ENCODE data around the gene LSM11. TPM values are rescaled to one million over a fixed set of nuclear protein-coding genes. Genes with fewer than 3 reads are reported as not detected.
"Not testable (repeated sequence)": the region's sequence is repeated elsewhere in the genome, so short reads cannot be mapped to it uniquely, and the experiment has no call there.

The LSM11 gene
- total RNA-seq (1.5 TPM), polyA plus RNA-seq (1 to 10 TPM in 1 of 4 donors, under 1 TPM in 3; 0.22 to 1.6 (median 0.74) TPM)

- Histone ChIP-seq H3K4me1 (ENCODE audit: control insufficient read depth, insufficient read depth, low read length, poor library complexity, severe bottlenecking) (peaks cover 18% of the 10 kb centered on the region), H3K36me3 (ENCODE audit: control insufficient read depth, insufficient read depth, low read length) (peaks cover 6% of the 10 kb centered on the region), H3K9me3 (ENCODE audit: control insufficient read depth in 2 of 2, low read length in 2 of 2) (no peaks in the 10 kb centered on the region), H3K27me3 (ENCODE audit: control insufficient read depth, insufficient read depth, low read length) (no peaks in the 10 kb centered on the region), H3K27ac (ENCODE audit: insufficient read depth, low read length, poor library complexity, severe bottlenecking) (peak within 1 kb of the TSS; percentile 31), H3K4me3 (ENCODE audit: low read depth, low read length) (peak within 1 kb of the TSS; percentile 70)
- Mint-ChIP-seq H3K27ac (peak within 1 kb of the TSS; percentile 88 to 98 (median 95)), H3K4me3 (peak within 1 kb of the TSS; percentile 93 to 97 (median 94)), H3K9me3 (no peaks in the 10 kb centered on the region), H3K4me1 (peaks cover 14 to 53% (median 38%) of the 10 kb centered on the region in 4 donors), H3K27me3 (no peaks in the 10 kb centered on the region), H3K36me3 (peaks cover 7% of the 10 kb centered on the region)
- DNase-seq (peak; percentile 83 to 89 (median 88)), ATAC-seq (ENCODE audit: low read depth in 2 of 2) (peak; percentile 94 to 97)
These were observed at the start of gene LSM11 for GRCh38 chr5:157743163-157744050. Gene LSM11 (plus strand): TSS chr5:157743712. CDS start chr5:157743751, 39 bp downstream.

GRCh38 chr5:157693816-157694215 lies 49.7 kb upstream of the LSM11 start:
- not testable (repeated sequence) for H3K27ac ChIP-seq (ENCODE audit: insufficient read depth, low read length, poor library complexity, severe bottlenecking); DNase-seq; H3K4me3 ChIP-seq (ENCODE audit: low read depth, low read length); H3K4me1 ChIP-seq (ENCODE audit: control insufficient read depth, insufficient read depth, low read length, poor library complexity, severe bottlenecking); H3K36me3 Mint-ChIP-seq; H3K27me3 Mint-ChIP-seq; H3K4me3 Mint-ChIP-seq; H3K27me3 ChIP-seq (ENCODE audit: control insufficient read depth, insufficient read depth, low read length); H3K27ac Mint-ChIP-seq; H3K4me1 Mint-ChIP-seq; ATAC-seq (ENCODE audit: low read depth in 2 of 2); H3K36me3 ChIP-seq (ENCODE audit: control insufficient read depth, insufficient read depth, low read length)
- peaks cover 7 to 13% of the 10 kb centered on the region in 2 experiments for H3K9me3 ChIP-seq (ENCODE audit: control insufficient read depth in 2 of 2, low read length in 2 of 2)
- H3K9me3 Mint-ChIP-seq: peaks cover 0 to 14% (median 4%) of the 10 kb centered on the region in 7 donors

DNA sequence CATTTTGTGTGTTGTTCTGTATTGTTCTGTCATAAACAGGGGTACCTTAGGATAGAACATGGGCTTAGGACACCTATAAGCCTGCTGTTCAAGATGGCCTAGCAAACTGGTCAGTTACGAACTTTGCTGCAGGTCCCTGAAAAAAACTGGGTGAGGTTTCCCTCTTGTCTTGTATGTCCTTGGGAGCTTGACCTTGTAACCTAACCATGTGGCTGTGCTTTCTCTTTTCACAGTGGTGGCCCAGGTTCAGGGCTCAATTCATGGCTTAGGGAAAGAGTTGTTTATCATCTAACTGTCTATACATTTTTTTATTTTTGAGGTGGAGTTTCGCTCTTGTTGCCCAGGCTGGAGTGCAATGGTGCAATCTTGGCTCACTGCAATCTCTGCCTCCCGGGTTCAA lies 47.4 kb upstream of the LSM11 start:
- not testable (repeated sequence) for H3K36me3 Mint-ChIP-seq

DNA sequence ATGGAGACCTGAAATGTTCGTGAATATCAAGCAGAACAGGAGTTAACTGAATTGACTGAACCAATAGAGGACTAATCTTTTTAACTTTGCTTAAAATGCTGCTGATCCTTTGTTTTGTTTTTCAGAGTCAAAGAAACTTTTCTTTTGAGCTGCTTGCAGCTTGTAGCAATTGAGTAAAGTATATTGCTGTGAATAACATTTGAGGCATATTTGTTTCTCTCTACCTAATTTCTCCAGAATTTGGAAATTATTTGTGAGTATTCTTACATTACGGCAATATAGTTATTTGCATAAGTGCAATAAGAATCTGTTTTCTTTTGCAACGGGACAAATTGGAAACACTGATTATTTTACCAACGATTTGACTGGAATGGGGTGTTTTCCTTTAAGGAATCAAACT lies 44.8 kb upstream of the LSM11 start:
- H3K9me3 ChIP-seq (ENCODE audit: control insufficient read depth in 2 of 2, low read length in 2 of 2): peaks cover 12 to 15% of the 10 kb centered on the region in 2 experiments
- DNase-seq; H3K4me1 Mint-ChIP-seq; H3K36me3 ChIP-seq (ENCODE audit: control insufficient read depth, insufficient read depth, low read length); H3K27ac ChIP-seq (ENCODE audit: insufficient read depth, low read length, poor library complexity, severe bottlenecking); H3K4me3 ChIP-seq (ENCODE audit: low read depth, low read length); ATAC-seq (ENCODE audit: low read depth in 2 of 2); H3K27ac Mint-ChIP-seq; H3K36me3 Mint-ChIP-seq; H3K27me3 ChIP-seq (ENCODE audit: control insufficient read depth, insufficient read depth, low read length); H3K27me3 Mint-ChIP-seq; H3K4me3 Mint-ChIP-seq; H3K4me1 ChIP-seq (ENCODE audit: control insufficient read depth, insufficient read depth, low read length, poor library complexity, severe bottlenecking): not testable (repeated sequence)
- H3K9me3 Mint-ChIP-seq: peaks cover 0 to 18% (median 6%) of the 10 kb centered on the region in 7 donors

More for the DNA sequence above, 47.4 kb upstream of the LSM11 start:
- H3K4me1 ChIP-seq (ENCODE audit: control insufficient read depth, insufficient read depth, low read length, poor library complexity, severe bottlenecking); H3K4me1 Mint-ChIP-seq; H3K27ac ChIP-seq (ENCODE audit: insufficient read depth, low read length, poor library complexity, severe bottlenecking); H3K27ac Mint-ChIP-seq; H3K4me3 ChIP-seq (ENCODE audit: low read depth, low read length); H3K36me3 ChIP-seq (ENCODE audit: control insufficient read depth, insufficient read depth, low read length); H3K4me3 Mint-ChIP-seq; DNase-seq; ATAC-seq (ENCODE audit: low read depth in 2 of 2); H3K27me3 Mint-ChIP-seq; H3K27me3 ChIP-seq (ENCODE audit: control insufficient read depth, insufficient read depth, low read length): not testable (repeated sequence)
- H3K9me3 Mint-ChIP-seq: peaks cover 0 to 14% (median 4%) of the 10 kb centered on the region in 7 donors
- H3K9me3 ChIP-seq (ENCODE audit: control insufficient read depth in 2 of 2, low read length in 2 of 2): peaks cover 12 to 13% of the 10 kb centered on the region in 2 experiments

DNA sequence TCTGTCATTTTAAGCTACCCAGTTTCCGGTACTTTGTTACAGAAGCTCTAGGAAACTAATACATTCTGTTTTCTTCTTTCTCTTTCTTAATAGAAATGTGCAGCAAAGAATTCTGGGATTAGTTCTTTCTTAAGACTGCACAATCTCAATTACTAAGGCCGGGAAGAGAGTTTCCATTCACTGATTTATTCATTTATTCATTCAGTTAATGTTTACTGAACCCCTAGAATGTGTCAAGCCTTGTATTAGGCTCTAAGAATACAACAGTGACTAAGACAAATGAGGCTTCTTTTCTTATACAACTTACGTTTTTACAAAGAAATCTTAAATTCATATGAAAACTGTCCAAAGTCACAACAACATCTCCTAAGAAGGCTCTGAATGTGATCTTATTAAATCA lies 39.8 kb upstream of the LSM11 start:
- H3K9me3 Mint-ChIP-seq: peaks cover 0 to 5% (median 2%) of the 10 kb centered on the region in 7 donors
- no peak overlapping the region for H3K4me3 ChIP-seq (ENCODE audit: low read depth, low read length)
- H3K27ac ChIP-seq (ENCODE audit: insufficient read depth, low read length, poor library complexity, severe bottlenecking): no peak overlapping the region
- H3K36me3 Mint-ChIP-seq: no peaks in the 10 kb centered on the region
- H3K4me3 Mint-ChIP-seq: no peak overlapping the region
- H3K9me3 ChIP-seq (ENCODE audit: control insufficient read depth in 2 of 2, low read length in 2 of 2): peaks cover 3 to 5% of the 10 kb centered on the region in 2 experiments
- H3K27me3 Mint-ChIP-seq: peaks cover 5% of the 10 kb centered on the region
- DNase-seq (no peak), ATAC-seq (ENCODE audit: low read depth in 2 of 2) (no peak)
- no peaks in the 10 kb centered on the region for H3K4me1 Mint-ChIP-seq
- H3K27ac Mint-ChIP-seq: no peak overlapping the region
- no peaks in the 10 kb centered on the region for H3K27me3 ChIP-seq (ENCODE audit: control insufficient read depth, insufficient read depth, low read length)
- no peaks in the 10 kb centered on the region for H3K4me1 ChIP-seq (ENCODE audit: control insufficient read depth, insufficient read depth, low read length, poor library complexity, severe bottlenecking)
- no peaks in the 10 kb centered on the region for H3K36me3 ChIP-seq (ENCODE audit: control insufficient read depth, insufficient read depth, low read length)

DNA sequence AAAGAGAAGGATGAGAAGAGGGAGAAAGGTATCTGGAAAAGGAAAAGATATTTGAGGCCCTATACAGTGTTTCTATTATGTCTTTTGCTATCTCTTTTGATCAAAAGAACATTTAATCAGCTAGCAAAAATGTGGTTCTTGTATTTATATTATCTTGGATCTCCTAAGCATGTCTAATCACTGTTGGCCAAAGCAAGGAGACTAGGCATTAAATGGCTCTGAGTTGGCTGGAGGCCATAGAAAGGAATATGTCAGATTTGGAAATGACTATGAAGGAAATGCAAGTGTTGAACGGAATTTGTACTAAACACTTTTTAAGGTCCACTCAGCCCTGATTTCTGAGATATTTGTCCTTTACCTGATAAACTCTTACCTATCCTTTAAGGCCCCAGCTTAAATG lies 34.6 kb upstream of the LSM11 start:
- H3K4me1 ChIP-seq (ENCODE audit: control insufficient read depth, insufficient read depth, low read length, poor library complexity, severe bottlenecking): no peaks in the 10 kb centered on the region
- ATAC-seq (ENCODE audit: low read depth in 2 of 2): no peak
- no peaks in the 10 kb centered on the region for H3K27me3 ChIP-seq (ENCODE audit: control insufficient read depth, insufficient read depth, low read length)
- DNase-seq: no peak
- no peak overlapping the region for H3K27ac ChIP-seq (ENCODE audit: insufficient read depth, low read length, poor library complexity, severe bottlenecking)
- Mint-ChIP-seq H3K4me3 (no peak overlapping the region), H3K36me3 (no peaks in the 10 kb centered on the region), H3K27ac (no peak overlapping the region), H3K9me3 (peaks cover 0 to 2% (median 0%) of the 10 kb centered on the region in 7 donors), H3K4me1 (peaks cover 0 to 4% (median 0%) of the 10 kb centered on the region in 4 donors), H3K27me3 (peaks cover 5% of the 10 kb centered on the region)
- no peaks in the 10 kb centered on the region for H3K36me3 ChIP-seq (ENCODE audit: control insufficient read depth, insufficient read depth, low read length)
- no peak overlapping the region for H3K4me3 ChIP-seq (ENCODE audit: low read depth, low read length)
- H3K9me3 ChIP-seq (ENCODE audit: control insufficient read depth in 2 of 2, low read length in 2 of 2): no peaks in the 10 kb centered on the region

- Histone ChIP-seq H3K9me3 (ENCODE audit: control insufficient read depth in 2 of 2, low read length in 2 of 2) (no peaks in the 10 kb centered on the region), H3K36me3 (ENCODE audit: control insufficient read depth, insufficient read depth, low read length) (no peaks in the 10 kb centered on the region), H3K27ac (ENCODE audit: insufficient read depth, low read length, poor library complexity, severe bottlenecking) (no peak overlapping the region), H3K27me3 (ENCODE audit: control insufficient read depth, insufficient read depth, low read length) (no peaks in the 10 kb centered on the region), H3K4me3 (ENCODE audit: low read depth, low read length) (no peak overlapping the region), H3K4me1 (ENCODE audit: control insufficient read depth, insufficient read depth, low read length, poor library complexity, severe bottlenecking) (no peaks in the 10 kb centered on the region)
- DNase-seq: no peak
- H3K9me3 Mint-ChIP-seq: peaks cover 0 to 2% (median 0%) of the 10 kb centered on the region in 7 donors
- no peaks in the 10 kb centered on the region for H3K36me3 Mint-ChIP-seq
- H3K27ac Mint-ChIP-seq: no peak overlapping the region
- H3K27me3 Mint-ChIP-seq: peaks cover 5% of the 10 kb centered on the region
- ATAC-seq (ENCODE audit: low read depth in 2 of 2): no peak
- no peak overlapping the region for H3K4me3 Mint-ChIP-seq
- peaks cover 0 to 4% (median 0%) of the 10 kb centered on the region in 4 donors for H3K4me1 Mint-ChIP-seq
These were observed 34.2 kb upstream of the LSM11 start for GRCh38 chr5:157709346-157709745.
